GM18498 (cell line): Measurements from ENCODE around the gene LSM7.
"Not testable (repeated sequence)": the region's sequence is repeated elsewhere in the genome, so short reads cannot be mapped to it uniquely, and the experiment has no call there.

Source experiments
- ATAC-seq: cut with Tn5 transposase; IDR thresholded peaks from one replicate; pipeline ENCODE4 v1.9.1; 2021; ENCODE audit warnings: mild to moderate bottlenecking, moderate library complexity; ENCODE audit not compliant: unreplicated experiment

Gene LSM7

DNA sequence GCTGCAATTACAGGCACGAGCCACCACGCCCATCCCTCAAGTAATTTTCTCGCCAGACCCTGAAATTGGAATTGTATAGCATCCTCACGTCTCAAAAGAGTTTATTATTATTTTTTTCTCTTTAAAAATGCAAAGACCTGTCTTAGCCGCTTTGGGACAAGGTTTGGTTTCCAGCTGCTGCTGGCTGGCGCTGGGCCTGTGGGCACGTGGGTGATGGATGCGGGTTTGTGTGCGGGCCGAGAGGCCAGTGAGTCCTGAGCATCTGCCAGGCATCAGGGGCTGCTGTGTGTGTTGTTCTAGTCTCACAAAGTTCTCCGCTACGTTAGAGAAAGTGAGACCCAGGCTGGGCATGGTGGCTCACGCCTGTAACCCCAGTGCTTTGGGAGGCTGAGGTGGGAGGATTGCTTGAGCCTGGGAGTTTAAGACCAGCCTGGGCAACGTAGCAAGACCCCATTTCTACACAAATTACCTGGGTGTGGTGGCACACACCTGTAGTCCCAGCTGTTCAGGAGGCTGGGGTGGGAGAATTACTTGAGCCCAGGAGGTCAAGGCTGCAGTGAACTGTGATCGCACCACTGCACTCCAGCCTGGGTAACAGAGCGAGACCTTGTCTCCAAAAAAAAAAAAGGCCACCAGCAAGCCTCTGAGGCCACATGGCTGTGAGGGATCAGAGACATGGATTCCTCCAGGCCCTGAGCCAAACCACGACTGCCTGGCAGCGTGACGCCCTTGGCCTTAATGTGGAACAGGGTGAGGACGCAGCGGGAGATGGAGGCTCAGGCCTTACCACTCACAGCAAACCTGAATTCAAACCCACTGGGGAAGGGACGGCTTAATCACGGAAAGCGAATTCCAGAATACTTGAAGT is 27.0 kb upstream of the LSM7 start:
- no peak for ATAC-seq

DNA sequence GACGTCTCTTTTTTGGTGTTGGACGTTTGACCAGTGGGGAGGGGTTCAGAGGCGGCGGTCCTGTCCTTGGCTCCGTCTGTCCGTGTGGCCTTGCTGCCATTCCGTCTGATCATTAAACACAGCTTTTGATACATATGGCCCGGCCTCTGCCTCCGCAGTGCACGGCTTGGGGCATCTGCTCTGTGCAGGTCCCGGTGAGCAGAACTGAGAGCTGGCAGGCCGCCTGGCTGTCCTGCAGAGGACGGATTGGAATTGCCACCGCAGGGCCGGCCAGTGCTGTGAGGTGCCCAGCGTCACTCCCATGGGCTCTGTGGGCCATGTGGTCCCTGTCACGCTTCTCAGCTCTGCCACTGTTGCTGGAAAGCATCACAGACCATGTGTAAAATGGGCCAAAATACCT is 26.3 kb upstream of the LSM7 start:
- no peak for ATAC-seq

DNA sequence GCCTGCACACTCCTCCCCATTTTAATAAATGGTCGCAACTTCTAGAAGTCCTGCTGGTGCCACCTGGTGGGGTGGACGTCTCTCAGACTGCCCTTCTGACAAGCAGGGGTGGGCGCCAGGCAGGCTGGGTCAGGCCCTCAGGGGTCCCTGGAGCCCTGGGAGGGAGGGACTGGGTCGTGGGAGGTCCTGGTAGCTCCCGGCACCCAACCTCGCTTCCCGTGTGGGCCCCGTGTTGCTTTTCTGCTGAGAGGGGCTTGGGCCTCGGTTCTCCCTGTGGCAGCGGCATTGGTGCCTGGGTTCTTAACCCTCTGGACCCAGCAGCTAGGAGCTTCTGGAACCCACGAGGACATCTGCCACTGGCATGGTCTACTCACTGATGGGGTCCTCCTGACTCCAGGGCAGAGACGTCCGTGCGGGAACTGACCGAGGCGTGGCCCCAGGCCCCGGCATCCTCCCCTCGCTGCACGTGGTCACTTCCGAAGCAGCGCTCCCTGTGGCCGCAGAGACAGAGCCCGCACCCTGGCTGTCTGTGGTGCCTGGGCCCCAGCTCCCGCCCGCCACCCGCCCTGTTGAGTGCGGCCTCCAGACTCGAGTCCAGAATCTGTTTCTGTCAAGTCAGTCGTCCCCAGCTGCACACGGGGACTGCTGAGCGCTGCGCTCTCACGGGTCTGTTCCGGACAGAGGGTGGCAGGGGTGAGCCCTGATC is 25.7 kb upstream of the LSM7 start:
- ATAC-seq, result no peak

DNA sequence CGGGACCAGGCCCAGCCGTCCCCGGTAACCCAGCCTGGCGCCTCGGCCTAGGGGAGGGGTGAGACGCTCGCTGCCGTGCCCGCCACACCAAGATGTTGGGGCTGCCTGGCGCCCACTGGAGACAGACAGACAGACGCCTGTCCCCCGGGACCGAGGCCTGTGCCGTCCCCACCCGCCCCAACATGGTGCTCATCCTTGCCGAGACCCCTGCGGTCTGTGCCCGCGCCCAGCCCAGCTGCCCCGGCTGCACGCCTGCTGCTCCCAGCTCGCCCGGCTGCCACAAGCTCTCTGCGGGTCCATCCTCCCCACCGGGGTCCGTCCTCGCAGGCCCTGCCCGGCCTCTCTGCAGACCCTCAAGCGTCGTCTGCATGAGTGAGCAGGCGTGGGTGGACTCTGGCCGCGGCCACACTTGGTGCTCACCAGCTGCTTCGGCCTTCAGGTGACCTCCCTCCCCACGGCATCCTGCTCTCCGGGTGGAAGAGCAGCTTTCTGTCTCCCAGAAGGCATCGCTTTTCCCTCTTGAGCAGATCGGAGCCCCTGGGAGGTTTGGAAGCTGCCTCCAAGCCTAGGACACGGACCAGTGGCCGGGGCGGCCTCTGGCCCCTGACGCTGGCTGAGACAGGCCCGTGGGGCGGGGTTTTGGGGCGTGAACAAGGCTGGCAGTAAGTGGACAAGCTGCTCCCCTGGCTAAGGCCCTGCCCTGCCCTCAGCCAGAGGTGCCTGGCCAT is 24.9 kb upstream of the LSM7 start:
- ATAC-seq, result no peak

DNA sequence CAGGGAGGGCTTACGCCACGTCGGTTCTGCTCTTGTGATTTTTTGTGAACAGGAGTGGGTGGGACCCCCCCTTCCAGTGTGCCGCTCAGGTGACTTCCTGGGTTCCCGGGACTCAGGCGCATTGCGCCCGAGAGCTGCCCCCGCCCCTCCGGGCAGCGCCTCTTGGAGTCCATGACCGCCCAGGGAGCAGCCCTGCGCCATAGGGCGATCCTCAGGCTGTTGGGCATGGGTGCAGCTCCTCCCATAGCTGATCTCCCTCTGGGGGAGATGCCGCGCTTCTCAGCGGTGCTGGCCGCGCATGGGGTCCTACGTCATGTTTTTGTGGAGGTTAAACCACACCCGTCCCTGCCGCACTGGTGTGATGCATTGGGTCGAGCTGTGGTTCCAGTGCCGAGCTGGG is 23.7 kb upstream of the LSM7 start:
- no peak for ATAC-seq

DNA sequence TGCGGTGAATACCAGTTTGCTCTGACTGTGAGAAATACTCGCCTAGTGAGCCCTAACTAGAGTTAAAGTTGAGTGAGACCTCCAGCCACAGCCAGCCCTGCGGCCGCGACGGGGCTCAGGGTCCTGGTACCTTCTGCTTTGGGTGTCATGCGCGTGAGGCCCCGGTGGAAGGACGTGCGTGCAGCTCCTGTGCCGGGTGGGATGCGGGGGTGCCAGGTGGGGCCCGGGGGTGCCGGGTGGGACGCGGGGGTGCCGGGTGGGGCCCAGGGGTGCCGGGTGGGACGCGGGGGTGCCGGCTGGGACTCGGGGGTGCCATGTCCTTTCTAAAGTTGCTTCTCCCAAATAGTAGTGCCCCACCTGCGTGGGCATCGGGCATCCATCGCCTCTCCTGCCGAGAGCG is 23.2 kb upstream of the LSM7 start:
- ATAC-seq, result no peak

DNA sequence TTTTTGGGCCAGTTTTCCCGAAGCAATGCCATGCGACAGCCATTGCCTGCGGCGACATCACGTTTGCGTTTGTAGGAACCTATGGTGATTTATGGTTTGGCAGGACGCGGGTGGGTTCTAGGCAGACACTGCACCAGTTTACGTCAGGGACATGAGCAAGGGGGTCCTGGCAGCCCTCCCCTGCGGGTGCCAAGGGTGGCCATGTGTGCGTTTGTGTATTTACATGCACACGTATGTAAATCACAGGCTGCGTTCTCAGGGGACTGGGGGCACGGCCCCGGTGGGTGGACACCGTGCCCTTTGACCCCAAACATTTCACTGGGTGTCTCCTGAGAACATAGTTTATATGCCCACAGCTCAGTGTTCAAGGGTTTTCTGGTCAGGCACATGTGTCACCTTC is 22.3 kb upstream of the LSM7 start:
- no peak for ATAC-seq

DNA sequence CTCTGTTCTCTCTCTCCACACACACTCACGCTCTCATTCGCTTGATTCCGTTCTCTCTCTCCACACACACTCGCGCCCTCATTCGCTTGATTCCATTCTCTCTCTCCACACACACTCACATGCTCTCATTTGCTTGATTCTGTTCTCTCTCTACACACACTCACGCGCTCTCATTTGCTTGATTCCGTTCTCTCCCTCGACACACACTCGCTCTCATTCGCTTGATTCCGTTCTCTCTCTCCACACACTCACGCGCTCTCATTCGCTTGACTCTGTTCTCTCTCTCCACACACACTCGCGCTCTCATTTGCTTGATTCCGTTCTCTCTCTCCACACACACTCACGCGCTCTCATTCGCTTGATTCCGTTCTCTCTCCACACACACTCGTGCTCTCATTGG is 21.4 kb upstream of the LSM7 start:
- ATAC-seq, result not testable (repeated sequence)

DNA sequence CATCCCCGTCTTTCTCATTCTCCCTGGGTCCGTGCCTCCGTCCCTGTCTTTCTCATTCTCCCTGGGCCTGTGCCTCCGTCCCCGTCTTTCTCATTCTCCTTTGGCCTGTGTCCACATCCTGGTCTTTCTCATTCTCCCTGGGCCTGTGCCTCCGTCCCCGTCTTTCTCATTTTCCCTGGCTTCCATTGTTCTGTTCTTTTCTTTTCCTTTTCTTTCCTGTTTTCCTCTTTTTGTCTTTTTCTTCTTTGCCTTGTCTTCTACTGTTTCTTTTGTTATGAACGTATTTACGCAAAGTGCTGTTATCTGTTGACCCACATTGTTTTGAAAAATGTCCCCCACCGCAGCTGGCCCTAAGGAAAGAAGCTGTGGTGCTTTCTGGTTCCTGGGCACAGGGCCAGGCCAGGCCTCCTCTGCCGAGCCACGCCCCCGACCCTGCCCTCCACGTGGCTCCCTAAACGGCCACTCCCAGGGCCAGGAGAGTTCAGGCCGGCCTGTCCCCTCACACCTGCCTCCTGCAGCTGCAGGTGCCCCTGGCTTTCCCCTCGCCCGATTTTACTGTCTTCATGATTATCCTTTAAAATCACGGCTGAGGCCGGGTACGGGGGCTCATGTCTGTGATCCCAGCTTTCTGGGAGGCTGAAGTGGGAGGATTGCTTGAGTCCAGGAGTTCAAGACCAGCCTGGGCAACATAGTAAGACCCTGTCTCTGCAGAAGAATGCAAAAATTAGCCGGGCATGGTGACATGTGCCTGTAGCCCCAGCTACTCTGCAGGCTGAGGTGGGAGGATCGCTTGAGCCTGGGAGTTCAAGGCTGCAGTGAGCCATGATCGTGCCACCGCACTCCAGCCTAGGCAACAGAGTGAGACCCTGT is 17.6 kb upstream of the LSM7 start:
- ATAC-seq, result no peak

DNA sequence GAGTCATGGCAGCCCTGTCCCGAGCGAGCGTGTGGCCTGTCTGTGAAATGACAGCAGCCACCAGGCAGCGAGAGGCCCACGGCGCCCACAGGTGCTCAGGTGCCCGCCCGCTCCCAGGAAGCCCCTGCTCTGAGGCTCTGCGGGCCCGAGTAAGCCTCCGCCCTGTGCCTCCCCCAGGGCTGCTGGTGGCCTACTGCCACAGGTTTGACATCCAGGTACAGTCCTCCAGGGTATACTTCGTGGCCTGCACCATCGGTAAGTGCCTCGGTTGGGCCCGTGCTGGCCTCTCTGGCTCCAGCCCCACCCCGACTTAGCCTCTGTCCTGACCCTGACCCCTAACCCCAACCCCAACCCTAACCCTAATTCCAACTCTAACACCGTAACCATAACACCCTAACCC is 16.7 kb upstream of the LSM7 start:
- no peak for ATAC-seq

DNA sequence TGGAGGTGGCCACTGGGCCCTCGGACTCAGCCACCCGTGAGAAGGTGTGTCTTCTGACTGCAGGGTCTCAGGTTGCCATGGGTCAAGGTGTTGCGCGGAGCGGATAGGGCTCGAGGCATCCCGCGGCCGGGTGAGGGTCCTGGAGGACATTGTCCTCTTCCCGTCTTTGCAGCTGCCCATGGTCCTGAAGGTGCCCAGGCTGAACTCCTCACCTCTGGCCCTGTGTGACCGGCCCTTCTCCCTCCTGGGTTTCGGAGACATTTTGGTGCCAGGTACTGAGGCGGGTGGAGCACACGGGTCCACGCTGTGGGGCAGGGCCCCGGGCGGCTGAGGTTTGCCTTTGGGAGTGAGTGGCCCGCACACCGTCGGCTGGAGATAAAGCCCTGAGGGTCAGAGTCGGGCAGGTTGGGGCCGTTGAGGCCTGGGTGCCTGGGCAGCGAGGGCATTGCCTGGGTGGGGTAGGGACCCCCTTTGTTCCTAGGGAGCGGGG is 16.0 kb upstream of the LSM7 start:
- ATAC-seq, result no peak

DNA sequence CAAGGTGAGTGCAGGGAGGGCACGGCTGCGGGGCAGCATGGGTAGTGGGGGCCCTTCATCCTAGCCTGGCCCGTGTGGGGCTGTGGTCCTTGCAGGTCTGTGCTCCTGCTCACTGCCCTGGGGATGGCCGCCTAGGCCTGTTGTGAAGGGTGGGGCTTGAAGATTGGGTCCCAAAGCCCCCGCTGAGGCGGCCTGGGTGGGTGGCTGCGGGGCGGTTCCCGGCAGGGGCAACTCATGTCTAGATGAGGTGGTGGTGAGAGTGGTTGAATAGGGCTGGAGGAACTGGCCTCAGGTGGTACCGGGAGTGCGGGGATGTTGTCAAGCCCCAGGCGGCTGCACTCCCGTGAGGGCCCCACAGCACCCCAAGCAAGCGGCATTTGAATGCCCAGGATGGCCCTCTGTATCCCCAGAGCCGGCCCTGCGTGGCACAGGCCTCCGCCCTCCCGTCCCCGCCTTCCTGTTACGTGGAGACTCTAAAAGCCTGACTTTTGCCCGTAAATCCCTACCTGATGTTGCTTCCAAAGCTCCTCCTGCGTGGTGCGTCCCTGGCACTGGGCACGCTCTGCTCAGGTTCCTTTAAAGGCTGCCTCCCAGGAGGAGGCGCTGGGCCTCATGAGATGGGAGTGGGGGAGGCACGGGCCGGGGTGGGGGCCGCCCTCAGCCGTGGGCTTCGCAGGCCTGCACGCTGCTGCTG is 15.1 kb upstream of the LSM7 start:
- no peak for ATAC-seq

DNA sequence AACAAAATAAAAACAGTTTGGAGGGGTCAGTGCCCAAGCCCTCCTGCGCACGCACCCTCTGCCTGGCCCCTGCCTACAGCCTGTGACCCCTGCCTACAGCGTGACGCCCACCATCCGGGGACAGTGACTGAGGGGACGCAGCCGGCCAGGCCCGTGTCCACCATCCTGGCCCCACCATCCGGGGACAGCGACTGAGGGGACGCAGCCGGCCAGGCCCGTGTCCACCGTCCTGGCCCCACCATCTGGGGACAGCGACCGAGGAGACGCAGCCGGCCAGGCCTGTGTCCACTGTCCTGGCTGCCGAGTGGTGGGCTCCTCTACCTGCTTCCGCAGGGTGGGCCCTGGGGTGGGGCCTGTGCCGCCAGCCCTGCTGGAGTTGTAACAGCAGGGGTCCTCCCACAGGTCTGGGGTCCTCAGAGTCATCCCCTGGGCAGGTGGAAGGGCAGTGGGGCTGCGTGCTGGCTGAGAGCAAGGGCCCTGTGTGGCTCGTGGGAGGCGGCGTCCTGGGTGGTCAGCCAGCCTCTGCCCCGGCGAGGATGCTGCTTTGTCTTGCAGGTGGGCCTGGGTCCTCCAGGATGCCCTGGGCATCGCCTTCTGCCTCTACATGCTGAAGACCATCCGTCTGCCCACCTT is 14.4 kb upstream of the LSM7 start:
- no peak for ATAC-seq

DNA sequence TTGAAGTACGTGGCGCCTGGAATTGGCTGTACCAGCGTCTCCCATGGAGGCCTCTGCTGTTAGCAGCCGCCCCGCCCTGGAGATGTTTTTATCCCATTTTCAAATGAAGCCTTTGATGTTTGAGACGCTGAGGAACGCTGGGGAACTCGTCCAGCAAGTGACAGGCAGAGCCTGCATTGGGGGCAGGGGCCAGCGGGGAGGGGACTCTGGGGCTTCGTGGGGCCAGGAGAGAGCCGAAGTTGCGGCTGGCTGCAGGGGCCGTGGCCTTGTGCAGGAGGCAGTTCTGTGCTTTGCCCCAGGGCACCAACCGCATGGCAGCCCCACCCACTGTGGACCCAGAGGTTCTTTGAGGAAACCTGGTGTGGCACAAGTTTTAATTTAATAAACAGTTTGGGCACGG is 13.6 kb upstream of the LSM7 start:
- no peak for ATAC-seq

DNA sequence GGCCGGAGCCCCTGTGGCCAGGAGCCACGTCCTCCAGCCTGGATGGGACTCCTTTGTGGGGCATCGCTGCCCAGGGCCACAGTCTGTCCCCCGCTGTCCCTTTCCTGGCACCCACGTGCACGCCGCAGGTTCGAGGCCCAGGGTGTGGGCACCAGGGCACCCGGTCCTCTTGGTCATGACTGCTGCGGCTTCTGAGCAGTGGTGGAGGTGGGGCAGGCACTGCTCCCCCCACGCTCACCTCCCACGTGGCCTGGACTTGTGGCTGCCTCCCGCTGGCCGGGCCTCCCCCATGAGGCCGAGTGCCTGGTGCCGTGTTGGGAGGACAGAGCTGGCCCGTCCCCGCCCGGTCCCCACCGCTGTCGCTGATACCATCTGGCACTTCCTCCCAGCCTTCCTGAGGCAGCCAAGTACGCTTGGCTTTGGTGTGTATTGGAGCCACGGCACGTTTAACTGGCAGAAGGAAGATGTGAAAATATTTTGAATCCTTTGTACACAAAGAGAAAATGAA is 12.9 kb upstream of the LSM7 start:
- no peak for ATAC-seq

DNA sequence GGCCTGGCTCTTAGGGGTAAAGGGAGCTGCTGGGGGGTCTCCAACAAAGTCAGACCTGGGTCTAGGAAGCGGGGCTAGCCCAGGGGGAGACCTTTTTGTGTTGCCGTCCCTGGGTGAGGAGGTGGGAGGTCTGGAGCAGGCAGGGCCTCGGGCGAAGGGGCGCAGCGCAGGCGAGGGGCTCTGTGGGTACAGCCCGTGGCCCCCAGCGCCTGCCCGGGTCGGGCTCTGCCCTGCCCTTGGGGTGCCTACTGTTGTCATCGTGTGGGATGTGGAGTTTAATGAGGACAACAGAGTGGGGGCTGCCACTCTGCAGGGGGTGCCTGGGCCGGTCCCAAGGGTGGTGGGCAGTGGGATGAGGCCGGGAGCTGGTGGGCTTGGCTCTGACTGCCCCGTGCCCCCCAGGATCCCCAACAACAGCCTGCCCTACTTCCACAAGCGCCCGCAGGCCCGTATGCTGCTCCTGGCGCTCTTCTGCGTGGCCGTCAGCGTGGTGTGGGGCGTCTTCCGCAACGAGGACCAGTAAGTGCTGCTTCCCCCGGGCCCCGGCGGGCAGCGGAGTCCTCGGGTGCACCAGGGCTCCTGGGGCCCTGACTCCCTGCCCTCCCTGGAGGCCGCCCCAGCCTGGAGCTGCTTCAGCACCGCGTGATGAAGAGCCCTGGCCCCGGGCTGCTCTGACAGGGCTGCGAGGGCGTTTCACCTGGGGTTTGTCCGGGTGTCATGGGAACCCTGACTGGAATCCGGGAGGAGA is 12.3 kb upstream of the LSM7 start:
- no peak for ATAC-seq

DNA sequence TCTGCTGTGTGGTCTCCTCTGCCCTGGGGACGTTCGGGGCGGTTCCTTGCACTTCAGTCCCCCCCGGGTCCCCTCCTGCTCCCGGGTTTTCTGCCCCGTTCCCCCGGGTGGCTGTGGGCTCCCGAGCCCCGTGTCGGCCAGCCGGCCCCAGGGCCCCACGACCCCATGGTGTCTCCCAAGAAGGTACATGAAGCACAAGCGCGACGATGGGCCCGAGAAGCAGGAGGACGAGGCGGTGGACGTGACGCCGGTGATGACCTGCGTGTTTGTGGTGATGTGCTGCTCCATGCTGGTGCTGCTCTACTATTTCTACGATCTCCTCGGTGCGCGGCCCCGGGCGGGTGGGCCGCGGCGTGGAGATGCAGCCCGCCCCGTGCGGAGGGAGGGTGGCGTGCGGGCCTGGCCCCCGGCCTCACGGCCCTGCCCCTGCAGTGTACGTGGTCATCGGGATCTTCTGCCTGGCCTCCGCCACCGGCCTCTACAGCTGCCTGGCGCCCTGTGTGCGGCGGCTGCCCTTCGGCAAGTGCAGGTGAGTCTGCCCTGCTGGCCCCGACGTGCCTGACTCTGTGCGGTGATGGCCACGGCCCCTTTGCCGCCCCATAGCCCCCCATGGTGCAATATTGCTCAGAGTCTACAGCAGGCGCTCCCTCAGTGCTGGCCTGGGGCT is 11.4 kb upstream of the LSM7 start:
- no peak for ATAC-seq
